NCI-H345 treated with DMSO at 0.1 percent for 48 hours (cell line): ENCODE data around the gene SOHLH2.

Source experiments
- DNase-seq: peaks from one replicate; lab custom pipeline; 2025; ENCODE audit not compliant: unreplicated experiment; lab: John Stamatoyannopoulos, UW

Gene SOHLH2, protein sequence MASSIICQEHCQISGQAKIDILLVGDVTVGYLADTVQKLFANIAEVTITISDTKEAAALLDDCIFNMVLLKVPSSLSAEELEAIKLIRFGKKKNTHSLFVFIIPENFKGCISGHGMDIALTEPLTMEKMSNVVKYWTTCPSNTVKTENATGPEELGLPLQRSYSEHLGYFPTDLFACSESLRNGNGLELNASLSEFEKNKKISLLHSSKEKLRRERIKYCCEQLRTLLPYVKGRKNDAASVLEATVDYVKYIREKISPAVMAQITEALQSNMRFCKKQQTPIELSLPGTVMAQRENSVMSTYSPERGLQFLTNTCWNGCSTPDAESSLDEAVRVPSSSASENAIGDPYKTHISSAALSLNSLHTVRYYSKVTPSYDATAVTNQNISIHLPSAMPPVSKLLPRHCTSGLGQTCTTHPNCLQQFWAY

DNA sequence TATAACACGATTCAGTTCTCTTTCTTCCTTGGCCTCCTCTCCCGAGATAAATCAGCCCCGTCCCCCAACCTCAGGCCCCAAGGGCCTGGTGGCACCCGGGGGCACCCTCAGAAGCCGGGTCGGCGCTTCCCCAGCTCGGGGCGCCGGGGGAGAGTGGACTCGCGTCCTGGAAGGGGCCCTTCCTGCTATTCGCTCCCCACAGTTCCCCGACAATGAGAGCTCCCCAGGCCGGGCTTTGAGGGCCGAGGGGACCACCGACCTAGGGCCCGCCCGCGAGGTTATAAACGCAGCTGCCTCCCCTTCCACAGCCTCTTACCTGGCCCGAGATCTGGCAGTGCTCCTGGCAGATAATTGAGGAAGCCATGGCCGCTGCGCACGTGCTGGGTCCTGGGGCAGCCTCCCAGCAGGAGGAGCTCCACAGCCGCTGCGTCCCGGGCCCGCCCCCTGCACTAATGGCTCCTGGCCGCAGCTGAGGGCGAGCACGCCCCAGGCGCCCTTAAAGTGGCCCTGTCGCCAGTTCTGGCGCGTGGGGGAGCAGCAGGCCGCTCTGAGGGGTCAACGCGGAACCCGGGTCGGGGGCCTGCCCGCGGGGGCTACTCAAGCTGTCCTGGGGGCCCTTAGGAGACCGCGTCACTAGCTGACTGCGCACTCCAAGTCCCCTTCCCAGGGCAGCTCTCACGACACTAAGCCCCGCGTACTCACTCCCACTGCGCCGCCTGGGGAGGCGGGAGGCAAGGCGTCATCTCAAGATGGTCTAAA is at the start of gene SOHLH2:
SOHLH2 (minus strand) TSS at position 394 of the 759 bp plus-strand sequence; CDS start at position 364, 30 bp downstream.
- no peak for DNase-seq

DNA sequence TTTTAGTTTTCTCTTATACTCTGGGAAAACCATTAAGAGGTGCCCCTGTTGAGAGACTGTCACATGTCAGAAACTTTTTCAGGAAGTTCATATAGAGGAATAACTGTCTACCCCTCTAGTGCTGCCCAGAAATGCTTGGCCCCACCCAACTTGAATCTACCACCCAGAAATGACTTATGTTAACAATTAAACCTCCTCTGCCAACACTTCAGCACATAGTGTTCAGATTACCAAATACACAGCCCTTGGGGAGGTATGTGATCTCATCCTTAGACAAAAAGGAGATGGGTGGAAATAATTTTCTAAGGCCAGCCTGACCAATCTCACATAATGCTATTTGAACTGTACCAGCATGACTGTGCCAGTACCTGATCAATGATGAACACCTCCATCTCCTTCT is 47.6 kb upstream of the SOHLH2 start:
- no peak for DNase-seq

DNA sequence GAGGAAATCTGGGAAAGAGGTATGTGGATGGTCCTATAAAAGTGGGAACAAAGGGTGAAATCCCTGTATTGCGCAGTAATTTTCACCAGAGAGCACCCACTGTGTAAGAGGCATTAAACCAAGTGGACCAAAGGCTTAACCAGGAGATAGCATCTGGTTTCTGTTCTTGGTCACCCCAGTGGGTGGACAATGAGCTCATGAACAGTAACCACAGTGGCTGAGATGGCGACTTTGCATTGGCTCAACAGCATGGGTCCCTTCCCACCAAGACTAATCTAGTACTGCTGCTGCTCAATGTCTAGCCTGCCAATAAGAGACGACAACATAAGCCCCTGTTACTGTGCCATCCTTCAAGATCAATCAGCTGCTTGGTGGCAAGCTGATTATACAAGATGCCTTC is 46.7 kb upstream of the SOHLH2 start:
- no peak for DNase-seq

GRCh38 chr13:36259361-36260137 is 45.2 kb upstream of the SOHLH2 start:
- DNase-seq: no peak

DNA sequence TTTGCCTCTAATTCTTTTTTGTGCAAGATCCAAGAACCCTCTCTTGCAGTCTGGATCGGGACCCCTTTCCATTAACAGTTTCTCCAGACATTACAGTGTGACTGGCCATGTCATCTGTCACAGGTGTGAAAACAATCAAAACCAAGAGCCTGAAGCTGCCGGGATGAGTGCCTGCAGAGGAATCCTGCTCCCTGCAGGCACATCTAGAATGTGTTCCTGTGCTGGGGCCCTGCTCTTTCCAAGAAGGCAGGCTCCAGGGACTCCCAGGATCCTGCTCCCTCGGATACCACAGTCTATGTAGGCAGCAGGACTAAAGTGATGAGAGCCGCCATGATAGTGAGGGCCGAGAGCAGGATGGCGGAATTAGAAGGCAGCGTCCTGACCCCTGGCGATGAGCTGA is 44.5 kb upstream of the SOHLH2 start:
- no peak for DNase-seq

GRCh38 chr13:36251526-36251925 is 37.2 kb upstream of the SOHLH2 start:
- DNase-seq: no peak

GRCh38 chr13:36251017-36251416 is 36.7 kb upstream of the SOHLH2 start:
- no peak for DNase-seq

- no peak for DNase-seq
These were observed 34.3 kb upstream of the SOHLH2 start for GRCh38 chr13:36248700-36249099.

GRCh38 chr13:36244990-36245389 is 30.6 kb upstream of the SOHLH2 start:
- no peak for DNase-seq

- no peak for DNase-seq
These were observed 29.7 kb upstream of the SOHLH2 start for GRCh38 chr13:36244073-36244472.

DNA sequence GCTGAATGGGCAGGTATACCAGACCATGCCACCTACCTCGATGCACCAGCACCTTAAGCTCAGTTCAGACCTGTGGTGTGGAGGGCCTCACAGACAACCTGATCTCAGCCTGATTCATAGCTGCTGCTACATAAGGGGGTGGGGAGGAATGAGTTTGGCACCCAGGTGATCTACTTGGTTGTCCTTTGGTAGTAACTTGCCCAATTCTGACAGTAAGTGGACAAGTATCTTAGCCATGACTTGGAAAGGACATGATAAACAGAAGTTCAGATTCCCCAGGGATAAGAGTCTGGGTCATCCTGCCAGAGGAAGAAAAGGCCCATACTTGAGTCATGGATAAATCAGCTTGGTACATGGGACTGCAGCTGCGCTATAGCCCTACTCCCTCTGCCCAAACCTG is 28.4 kb upstream of the SOHLH2 start:
- no peak for DNase-seq

DNA sequence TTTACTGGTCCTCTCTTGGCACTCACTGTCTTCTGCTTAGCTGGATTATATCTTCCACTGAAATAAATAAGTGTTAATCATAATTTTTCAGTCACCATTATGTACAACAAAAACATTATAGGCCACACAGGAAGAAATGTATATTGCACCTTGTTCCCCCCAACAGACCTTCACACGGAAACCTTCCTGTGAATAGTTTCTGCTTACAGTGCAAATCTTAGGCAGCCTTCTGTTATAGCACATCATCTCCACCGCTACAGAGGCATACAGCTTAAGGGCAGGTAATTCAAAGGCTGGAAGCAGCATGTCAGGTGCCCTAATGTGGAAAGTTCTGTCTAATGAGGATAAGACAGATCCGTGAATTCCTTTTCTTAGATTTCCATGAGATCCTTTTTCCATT is 16.9 kb upstream of the SOHLH2 start:
- no peak for DNase-seq

GRCh38 chr13:36224730-36225129 is 10.4 kb upstream of the SOHLH2 start:
- DNase-seq: no peak

DNA sequence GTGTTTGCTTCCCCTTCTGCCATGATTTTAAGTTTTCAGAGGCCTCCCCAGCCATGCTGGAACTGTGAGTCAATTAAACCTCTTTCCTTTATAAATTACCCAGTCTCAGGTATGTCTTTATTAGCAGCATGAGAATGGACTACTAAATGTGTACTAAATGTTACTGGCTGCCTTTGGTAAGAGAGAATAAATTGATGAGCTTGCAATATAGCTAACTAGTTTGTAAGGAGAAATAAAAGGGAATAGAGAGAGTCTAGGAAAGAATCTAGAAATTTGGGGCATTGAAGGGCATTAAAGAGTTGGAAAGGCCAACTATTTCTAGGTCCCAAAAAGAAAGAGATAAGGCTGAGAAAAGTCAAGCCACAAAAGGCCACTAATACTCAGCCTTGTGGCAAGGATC is 5.5 kb upstream of the SOHLH2 start:
- no peak for DNase-seq

DNA sequence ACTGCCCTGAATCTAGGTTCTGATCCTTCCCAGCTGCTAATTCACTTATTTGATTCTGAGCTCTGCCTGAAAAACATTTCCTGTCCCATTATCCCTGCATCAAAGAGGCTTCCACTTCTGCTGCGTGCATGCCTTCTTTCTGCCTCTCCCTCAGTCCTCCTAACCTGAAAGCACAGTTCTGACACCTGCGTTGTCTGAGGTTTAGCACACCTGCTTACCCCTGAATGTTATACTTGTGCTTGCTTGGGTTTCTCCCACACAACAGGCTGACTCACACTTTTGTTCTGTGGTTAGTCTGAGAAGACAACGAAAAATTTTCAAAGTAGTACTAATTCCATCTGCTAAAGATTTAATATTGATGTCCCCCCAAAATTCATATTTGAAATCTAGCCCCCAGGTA is 3.1 kb upstream of the SOHLH2 start:
- no peak for DNase-seq

- no peak for DNase-seq
These were observed 1.6 kb downstream of the SOHLH2 start for GRCh38 chr13:36212789-36213188.

DNA sequence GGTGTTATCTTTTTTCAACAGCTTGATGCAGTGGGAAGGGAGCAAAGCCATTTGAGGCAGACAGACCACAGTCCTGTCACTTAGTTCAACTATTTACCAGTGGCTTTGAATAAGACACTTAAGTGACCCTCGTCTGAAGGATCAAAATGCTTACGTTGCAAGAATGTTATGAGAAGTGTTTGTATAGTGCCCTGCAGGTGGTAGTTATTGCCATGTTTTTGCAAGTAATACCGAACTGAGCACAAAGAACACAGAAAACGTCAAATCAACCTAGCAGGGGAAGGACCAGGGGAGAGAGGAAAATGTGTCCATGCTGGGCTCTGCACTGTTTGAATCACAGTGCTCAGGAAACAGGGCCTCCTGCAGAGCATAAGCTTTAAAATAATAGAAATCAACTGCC is 2.8 kb downstream of the SOHLH2 start:
- DNase-seq: no peak

GRCh38 chr13:36210738-36211137 is 3.6 kb downstream of the SOHLH2 start:
- no peak for DNase-seq

- DNase-seq: no peak
These were observed 6.7 kb downstream of the SOHLH2 start for GRCh38 chr13:36207672-36208071.

DNA sequence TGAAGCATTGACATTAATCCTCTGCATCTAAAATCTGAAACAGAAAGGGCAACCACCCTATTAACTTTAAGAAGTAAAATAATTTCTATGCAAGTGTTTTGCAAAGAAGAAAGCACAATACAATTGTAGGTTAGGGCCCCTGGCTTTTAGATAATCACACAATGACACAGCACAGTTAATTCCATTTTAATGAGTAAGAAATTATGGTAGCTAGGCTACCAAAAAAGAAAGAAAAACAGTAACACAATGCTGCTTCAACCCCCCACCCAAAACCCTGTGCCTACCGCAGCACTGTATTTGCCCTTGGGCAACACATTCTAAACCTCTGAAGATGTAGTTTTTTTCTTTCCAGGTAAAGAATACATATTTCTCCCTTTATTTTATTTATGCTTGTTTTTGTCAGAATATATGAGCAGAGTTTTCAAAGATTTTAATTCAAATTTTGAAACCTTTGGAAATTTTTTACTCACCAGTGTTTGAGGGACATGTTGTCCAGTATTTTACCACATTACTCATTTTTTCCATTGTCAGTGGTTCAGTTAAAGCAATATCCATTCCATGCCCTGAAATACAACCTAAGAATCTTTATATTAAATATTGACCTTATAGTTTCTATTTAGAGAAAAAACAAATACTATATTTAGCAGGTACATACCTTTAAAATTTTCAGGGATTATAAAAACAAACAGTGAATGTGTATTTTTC is 21.1 kb downstream of the SOHLH2 start:
- DNase-seq: no peak

- DNase-seq: no peak
These were observed 22.2 kb downstream of the SOHLH2 start for GRCh38 chr13:36192166-36192565.
